Activated CD4-positive, CD25-positive, alpha-beta regulatory T cell treated with anti-CD3 and anti-CD28 coated beads, Interleukin-2, amount 50 U/mL, for 24 hours (primary cell): ENCODE data around the gene LRRC2.
"Not testable (repeated sequence)": the region's sequence is repeated elsewhere in the genome, so short reads cannot be mapped to it uniquely, and the experiment has no call there.

Experiments used
- ATAC-seq, 2 donors: fragments of 150-1000 bp; cut with Tn5 transposase; one replicate each; pipeline ENCODE4 v1.10.0; 2021; ENCODE audit warnings: mild to moderate bottlenecking in 1 of 2, moderate library complexity in 1 of 2

Gene LRRC2

DNA sequence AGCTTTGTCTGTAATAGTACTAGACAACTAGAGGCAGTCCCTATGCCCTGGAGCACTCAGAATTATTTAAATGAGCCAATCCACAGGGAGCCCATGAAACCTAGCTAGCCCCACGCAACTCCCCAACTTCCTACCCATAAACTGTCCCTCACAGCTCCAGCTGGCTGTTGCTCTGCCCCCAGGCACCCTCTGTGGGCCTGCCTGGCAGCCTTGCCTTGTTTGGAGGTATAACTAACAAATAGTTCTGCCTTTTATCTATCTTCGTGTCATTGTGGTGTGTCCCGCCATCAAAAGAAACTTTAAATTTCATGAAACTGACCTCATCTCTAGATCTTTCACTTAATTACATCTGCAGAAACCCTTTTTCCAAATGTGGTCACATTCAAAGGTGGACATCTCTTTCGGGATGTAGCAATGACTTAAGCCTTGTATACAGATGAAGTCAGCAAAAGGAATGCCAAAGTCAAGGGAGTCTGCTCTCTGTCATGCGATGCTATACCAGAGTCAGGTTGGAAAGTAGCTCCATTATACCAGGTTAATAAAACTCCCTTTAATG lies 70.1 kb downstream of the LRRC2 start:
- ATAC-seq, result no peak

DNA sequence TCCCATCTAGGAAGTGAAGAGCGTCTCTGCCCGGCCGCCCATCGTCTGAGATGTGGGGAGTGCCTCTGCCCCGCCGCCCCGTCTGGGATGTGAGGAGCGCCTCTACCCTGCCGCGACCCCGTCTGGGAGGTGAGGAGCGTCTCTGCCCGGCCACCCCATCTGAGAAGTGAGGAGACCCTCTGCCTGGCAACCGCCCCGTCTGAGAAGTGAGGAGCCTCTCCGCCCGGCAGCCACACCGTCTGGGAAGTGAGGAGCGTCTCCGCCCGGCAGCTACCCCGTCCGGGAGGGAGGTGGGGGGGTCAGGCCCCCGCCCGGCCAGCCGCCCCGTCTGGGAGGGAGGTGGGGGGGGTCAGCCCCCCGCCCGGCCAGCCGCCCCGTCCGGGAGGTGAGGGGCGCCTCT lies 71.6 kb downstream of the LRRC2 start:
- not testable (repeated sequence) for ATAC-seq

DNA sequence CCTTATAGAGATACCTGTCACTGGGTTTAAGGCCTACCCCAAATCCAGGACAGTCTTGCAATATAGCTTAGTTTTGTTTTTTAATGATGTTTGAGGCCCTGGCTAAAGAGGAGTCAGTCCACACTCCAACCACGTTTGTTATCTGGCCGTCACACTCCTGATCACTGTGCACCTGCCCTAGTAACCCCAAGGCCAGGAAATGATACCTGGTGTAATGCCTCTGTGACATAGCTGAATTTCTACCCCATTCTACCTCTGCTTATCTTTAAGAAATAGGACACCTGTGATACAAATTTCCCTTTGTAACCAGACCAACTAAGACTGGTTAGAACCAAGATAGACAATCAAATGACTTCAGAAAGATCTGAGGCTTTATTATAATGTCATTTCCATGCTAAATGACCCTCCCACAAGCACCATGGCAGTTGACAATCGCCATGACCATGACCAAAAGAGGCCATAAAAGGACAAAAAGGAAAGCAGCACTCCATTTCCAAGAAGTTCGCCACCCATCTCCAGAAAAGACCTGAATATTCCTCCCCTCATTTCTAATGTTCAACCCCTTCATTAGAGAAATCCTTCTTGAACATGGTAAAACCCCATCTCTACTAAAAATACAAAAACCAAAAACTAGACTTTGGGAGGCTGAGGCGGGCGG lies 73.1 kb downstream of the LRRC2 start:
- no peak for ATAC-seq

DNA sequence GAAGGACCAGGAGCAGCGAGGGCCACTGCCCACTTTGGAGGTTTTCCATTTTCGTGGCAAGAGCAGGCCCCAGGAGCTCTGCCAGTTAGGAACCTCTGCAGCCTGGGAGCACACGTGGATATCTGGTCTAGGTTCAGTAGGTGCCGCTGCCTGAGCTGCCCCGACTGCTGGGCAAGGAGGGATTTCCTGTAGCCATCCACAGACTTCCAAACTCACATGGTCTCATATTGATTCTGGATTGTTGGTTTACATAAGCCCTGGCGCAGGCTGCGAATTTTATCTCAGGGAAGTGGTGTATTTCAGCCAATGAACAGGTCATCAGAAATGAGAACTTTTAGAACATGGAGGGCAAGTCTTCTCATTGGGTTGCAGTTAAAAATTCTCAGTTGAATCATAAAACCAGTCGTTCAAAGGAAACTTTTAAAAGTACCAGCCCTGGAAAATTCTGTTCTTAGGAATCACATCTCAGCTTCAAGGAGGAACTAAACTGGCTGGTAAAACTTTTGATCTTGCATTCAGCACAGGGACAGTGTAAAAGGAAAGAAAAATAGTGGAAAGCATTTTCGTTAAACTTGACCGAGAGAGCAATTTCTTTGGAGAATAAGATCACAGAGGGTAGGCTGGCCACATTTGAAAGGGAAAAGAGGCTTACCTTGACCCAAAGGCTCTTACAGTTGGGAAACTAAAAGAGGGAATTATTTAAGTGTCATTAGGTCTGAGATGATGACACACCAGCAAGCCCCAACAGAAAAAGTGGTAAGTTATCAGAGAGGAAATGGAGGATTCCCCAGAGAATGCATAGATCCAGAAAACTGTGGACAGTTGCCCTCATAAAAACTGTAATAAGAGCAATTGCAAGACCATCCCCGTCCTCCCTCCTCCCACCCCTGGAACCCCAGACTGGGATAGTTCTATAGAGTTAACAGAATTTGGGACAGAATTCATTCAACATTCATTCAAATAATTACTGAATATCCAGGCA lies 74.7 kb downstream of the LRRC2 start:
- no peak for ATAC-seq

DNA sequence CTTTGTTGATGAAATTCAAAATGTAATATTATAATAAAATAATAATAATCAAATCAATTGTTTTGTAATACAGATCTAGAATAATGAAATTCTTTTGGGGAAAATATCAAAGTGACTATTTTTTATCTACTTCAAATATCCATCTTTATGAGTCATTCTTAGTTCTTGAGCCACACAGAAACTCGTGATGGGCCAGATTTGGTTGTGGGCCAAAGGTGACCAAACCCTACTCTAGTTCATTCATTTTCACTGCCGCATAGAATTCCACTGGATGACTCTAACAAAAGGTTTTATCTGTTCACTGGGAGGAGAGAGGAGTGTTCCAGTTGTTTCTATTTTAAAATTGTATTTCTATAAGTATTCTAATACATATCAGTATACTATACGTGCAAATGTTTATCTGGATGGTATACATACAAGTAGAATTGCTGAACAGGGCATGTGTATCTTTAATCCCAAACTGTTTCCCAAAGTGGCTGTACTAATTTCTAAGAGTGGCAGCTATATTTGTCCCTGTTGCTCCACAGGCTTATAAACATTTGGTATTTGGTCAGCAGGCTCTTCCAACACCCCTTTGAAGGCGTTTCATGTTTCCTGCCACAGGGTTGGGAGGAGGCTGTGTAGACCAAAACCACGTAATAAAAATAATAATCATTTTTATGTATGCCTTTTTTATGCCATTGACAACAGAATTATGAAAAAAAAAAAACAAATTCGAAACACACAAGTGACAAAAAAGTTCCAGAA lies 75.6 kb downstream of the LRRC2 start:
- ATAC-seq, result no peak

DNA sequence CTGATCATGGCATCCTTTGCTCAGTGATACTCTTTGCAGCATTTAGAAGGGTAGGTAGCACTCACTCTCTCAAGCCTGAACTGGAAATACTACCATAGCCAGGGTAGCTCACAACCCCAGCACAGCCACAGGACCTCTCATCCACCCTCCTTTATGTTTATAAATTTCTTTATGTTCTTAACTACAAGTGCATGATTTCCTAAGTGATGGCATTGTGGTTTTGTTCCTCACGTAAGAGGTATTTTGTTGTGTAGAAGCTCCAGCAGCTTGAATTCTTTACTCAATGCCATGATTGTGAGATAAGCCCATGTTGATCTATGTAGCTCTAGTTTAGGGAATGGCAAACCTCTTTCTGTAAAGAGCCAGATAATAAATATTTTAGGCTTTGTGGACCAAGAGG lies 76.2 kb downstream of the LRRC2 start:
- no peak for ATAC-seq

DNA sequence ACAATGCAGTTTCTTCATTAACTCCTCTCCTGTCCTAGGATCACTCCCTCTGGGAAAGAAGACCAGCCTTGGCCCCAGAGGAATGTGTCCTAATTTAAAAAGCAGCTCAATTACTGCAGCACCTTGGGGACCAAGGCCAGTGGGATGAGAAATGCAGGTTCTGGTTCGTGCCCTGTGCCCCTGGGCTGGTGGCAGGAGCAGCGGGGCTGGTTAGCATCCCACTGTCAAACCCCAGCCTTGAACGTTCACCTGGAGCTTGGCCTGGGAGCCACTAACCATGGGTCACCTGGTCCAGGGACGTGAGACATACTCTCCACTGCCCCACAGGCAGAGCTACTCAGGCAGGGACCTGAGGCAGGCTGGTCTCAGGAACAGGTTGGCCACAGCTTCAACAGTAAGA lies 76.7 kb downstream of the LRRC2 start:
- ATAC-seq, result no peak

DNA sequence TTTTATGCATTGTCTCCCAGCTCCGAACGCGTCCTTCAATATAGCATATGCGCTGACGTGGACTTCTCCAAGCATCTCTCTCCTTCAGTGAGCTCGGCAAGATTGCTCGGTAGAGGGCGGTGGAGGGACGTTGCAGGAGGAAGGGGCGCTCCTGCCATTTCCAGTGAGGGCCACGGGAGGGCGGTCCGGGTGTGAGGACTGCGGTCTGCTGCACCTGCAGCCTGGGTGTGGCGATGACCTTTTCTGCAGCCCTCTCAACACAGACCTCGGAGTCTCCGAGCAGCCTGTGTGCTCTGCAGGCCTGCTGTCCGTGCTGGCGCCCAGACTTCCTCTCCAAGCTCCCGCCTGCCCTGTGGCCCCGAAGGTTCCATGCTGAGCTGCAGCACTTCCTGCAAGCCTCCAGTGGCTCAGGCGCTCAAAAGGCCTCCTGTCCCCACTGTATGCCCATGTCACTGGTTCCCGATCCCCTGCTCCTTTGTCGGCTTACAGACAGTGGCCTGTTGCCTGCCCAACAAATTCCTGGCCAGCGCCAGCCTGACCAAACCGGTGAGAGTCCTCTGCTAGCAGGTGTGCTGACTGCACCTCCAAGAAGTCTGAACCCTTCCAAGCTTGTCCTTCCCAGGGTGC lies 77.3 kb downstream of the LRRC2 start:
- ATAC-seq, result peak; percentile 96

DNA sequence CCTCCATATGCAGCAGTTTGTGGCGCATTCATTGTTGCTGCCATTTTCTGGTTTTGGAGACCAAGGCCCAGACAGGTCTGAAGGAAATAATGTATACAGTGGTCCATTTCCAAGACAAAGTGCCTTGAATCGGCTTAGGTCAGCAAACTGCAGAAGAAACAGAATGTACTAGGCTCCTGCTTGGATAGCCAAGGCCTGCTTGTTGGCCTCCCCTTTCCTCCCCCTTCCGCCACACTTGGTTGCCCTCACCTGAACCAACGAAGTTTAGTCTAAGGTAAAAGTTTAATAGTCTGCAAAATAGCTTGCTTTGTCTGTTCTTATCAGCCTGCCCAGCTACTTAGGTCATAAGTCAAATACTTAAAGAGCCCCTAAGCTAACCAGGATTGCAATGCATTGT lies 80.3 kb downstream of the LRRC2 start:
- ATAC-seq, result no peak

DNA sequence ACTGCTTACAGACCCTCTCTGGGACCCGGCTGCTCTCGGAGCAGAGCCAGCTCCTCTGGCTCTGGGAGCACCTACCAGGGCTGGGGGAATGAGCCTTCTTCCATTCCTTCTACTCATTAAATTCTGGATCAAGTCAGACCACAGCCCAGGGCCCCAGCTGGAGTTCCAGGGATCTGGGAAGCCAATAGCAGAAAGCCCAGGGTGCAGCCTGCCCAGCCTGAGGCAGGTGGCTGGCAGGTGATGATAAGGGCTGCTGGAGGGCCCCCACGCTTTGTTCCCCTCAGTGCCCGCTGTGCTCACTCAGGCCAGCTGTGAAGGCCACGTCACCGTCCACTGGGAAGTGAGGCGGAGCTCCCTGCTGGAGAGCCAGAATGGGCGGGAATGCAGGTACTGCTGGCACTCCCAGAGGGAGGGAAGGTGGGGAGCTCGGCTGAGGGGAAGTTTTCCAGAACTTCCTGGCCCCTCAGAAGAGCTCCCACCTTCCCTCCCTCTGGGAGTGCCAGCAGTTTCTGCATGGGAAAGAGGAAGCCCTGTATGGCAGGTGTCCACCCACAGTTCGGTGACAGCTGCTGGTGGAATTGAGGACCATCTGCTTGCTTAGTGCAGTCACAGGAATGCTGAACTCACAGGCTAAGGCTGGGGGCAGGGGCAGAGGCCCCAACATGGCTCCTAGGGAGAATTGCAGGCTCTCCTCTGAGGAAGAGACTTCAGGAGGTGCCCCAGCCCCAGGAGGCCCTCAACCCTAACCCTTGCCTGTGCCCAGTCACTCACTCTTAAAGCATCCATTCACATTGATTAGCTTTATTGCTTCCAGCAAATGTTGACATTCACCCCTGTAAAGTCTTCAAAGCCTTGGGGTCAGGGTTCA lies 81.0 kb downstream of the LRRC2 start:
- ATAC-seq, result no peak

DNA sequence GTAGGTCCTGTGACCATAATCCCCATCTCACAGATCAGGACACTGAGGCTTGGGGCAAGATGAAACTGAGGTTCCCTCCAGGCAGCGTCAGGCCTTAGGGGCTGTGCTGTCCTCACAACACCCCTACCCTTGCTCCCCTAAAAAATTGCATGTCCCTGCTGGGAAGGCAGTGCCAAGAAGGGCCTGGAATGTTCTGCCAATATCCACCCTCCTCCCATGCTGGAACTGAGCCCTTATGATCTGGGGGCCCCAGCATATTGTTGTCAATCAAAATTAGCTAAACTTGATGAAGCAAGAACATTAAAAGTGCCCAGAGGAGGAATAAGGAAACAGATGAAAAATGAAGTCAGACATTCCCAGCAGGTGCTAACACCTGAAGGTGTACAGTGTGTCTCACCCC lies 81.7 kb downstream of the LRRC2 start:
- ATAC-seq, result no peak

DNA sequence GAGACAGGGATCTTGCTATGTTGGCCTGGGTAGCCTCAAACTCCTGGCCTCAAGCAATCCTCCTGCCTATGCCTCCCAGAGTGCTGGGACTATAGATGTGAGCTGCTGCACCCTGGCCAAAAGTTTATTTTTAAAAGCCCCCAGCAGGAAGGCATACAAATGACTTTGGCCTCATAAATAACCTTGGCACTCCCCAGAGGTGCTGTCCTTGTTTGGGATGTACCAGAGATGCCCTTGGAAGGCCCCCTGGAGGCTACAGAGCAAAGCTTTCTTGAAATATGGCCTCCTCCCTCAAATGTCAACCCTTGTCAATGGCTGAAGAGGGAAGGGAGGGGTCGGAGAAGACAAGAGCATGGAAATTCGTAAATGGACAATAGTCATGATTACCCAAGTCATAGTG lies 82.3 kb downstream of the LRRC2 start:
- ATAC-seq, result no peak

DNA sequence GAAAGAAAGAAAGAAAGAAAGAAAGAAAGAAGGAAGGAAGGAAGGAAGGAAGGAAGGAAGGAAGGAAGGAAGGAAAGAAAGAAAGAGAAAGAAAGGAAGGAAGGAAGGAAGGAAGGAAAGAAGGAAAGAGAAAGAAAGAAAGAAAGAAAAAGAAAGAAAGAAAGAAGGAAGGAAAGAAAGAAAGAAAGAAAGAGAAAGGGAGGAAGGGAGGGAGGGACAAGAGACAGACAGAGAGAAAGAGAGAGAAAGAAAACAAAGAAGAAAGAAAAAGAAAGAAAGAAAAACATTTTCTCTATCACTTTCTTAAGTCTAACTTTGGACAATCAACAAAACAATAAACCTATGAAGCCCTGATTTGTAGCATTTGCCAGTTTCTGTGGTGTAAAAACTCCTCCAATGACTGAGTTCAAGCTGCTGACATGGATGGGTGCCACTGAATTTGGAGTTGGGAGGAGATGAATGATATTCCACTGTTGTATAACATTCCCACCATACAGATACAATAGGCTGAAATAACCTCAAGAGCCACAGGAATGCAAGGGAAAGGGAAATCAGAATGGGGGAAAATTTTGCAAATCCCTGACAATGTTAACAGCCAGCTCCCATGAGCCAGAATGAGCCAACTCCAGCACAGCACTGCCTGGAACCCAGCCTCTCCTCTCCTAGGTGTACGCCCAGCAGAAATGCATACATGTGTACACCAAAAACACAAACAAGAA lies 83.3 kb downstream of the LRRC2 start:
- no peak for ATAC-seq

DNA sequence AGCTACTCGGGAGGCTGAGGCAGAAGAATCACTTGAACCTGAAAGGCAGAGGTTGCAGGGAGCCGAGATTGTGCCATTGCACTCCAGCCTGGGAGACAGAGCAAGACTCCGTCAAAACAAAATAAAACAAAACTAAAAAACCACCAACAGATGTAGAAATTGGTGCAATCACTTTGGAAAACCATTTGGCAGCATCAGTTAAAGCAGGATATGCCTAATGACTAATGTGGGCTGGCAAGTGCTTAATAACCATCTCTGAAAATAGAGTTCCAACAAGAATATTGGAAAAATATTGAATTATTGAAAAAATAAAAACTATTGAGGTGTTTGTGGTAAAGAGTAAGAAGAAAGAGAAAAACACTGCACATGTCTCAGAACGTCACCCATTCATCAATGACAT lies 84.5 kb downstream of the LRRC2 start:
- ATAC-seq, result no peak

DNA sequence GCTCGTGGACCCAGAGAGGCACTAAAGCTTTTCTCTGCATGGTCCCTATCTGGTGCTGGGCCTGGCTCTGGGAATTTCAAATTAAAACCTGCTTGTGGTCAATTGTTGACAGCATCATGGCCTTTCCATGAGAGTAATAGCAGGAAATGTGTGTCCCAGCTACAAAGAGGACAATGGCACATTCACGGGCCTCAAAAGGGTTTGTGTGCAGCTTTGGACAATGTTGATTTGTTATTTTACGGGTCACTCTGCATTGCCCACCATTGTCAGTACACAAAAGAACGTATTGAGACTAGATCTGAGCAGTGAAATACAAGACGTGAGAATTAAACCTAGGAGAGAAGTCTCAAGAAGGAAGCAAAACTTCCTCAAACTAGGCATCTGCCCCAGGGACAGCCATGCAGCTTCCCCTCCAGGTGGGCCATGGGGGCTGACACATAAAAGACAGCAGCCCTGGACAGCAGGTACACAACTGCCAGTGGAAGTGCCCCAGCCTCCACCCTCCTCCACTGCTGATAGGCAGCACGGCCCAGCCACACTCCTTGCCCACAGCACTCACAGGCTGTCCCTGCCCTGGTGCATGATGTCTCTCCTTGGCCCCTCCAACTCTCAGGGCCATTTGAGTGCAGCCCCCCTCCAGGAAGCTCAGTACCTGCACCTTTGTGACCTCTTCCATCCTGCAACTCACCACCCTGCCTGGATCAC lies 85.5 kb downstream of the LRRC2 start:
- no peak for ATAC-seq

DNA sequence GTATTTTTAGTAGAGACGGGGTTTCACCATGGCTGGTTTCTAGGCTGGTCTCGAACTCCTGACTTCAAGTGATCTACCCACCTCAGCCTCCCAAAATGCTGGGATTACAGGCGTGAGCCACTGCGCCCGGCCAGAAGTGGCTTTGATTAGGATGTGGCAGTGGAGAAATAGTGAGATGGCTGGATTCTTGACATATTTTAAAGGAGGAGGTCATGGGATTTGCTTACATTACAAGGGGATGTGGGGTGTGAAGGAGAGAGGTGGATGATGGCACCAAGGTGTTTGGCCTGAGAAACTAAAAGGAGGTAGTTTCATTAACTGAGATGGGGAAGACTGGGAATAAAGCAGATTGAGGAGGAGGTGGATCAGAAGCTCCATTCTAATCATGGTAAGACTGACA lies 86.4 kb downstream of the LRRC2 start:
- no peak for ATAC-seq

DNA sequence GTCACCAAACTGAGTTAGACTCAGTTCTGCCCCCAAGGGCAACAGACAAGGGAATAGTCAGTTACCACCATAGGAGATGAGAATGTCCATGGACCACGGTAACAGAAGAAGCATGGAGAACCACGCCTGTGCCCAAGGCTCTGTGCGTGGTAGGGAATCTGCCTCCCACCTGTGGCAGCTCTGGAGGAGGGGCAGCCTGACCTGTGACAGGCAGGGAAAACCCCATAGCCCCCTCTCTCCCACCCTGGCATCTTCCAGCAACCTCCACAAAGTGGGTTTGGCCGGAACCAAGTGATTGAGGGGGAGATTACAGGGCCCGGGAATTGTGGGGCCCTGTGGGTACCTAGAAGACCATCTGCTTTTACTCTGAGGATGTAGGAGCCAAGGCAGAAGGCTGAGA lies 87.1 kb downstream of the LRRC2 start:
- ATAC-seq, result no peak

DNA sequence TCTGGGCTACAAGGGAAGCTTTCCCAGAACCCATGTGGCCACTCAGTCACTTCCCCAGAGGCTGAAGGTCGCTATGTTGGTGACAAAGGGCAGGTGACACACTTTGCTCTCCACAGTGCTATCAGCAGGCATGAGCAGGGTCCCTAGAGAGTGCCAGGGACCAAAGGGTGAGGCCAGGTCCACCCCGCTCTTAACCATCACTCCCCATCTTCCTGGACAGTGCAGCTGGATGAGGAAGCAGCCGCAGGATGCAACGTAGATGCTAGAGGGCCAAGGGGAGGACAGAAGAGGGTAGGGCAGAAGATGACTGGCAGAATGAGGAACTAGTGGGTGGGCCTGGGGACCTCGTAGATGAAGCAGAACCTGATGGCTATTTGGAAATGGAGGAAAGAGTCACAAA lies 87.8 kb downstream of the LRRC2 start:
- no peak for ATAC-seq

DNA sequence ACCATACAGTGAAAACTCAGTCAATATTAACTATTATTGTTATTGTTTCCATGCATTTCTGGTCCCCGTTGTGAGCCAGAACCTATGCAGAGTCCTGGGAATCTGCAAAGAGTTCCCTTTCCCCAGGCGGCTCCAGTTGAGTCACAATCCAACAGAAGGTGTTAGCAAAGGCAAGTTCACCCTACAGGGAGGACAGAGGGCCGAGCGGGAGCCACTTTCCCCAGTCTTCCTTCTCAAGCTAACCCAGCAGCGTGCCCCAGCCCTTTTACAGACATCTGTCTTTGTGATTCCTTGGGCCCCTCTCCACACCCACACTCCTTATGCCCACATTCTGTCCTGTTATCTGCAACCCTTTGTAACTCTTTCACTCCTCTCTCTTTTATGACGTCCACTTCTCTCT lies 88.3 kb downstream of the LRRC2 start:
- no peak for ATAC-seq

DNA sequence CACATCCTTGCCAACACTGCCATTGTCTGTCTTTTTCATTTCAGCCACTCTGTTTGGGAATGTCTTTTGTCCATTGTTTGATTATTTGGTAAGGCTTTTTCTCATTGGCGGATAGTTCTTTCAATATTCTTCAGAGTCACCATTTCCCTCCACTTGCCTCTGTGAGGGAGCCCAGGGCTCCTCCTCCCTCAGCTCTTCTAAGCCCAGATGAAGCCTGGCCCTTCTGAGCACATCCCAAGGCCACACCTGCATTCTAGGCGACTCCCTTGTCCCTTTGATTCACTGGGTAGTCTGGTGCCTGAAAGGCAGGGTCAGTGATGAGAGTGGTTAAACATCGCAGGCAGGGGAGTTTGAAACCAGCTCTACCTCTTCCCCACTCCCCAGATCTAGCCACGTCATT lies 89.0 kb downstream of the LRRC2 start:
- ATAC-seq, result no peak
